ENCODE results near the gene RPL12.

DNA sequence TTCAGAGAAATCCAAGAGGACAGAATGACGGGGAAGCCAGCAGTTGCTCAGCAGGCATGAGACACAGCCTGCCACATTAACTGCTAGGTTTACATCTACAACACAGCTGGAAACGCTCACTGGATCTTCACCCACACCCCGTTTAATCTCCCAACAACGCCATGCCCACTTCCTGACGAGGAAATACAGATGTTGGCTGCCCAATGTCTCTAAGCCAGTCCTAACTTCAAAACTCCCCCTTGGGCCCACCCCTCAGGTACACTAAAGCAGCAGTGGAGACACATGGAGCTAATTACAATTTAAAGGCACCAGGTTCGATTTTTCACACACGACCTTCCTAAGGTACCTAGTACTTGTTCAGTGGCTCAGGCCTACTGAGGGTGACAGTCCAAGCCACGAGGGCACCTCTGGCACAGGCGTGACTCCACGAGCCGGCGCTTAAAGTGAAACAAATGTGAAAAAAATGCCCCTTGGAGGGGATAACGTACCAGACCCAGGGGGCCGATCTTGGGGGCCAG lies 904 bp downstream of the RPL12 start:
- TF ChIP-seq, protein P1, sequence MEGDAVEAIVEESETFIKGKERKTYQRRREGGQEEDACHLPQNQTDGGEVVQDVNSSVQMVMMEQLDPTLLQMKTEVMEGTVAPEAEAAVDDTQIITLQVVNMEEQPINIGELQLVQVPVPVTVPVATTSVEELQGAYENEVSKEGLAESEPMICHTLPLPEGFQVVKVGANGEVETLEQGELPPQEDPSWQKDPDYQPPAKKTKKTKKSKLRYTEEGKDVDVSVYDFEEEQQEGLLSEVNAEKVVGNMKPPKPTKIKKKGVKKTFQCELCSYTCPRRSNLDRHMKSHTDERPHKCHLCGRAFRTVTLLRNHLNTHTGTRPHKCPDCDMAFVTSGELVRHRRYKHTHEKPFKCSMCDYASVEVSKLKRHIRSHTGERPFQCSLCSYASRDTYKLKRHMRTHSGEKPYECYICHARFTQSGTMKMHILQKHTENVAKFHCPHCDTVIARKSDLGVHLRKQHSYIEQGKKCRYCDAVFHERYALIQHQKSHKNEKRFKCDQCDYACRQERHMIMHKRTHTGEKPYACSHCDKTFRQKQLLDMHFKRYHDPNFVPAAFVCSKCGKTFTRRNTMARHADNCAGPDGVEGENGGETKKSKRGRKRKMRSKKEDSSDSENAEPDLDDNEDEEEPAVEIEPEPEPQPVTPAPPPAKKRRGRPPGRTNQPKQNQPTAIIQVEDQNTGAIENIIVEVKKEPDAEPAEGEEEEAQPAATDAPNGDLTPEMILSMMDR (IDR thresholded peaks at IDR 0.05) = no peak
- TF ChIP-seq POLR2A (IDR thresholded peaks at IDR 0.05) = no peak
